PC-3 (cell line): ENCODE results near the gene KIF1C.

ENCODE experiments used
- CTCF ChIP-seq: fragments of 300-600 bp; sonication (generic); conservative IDR thresholded peaks from 2 replicates; pipeline ENCODE4 v1.5.1; 2017; ENCODE audit warnings: antibody characterized with exemption, low read depth, mild to moderate bottlenecking, low read length
- EZH2 ChIP-seq: fragments of 300-600 bp; sonication (generic); IDR thresholded peaks from one replicate; pipeline ENCODE4 v1.6.1; 2017; ENCODE audit warnings: antibody characterized with exemption, mild to moderate bottlenecking, low read length; ENCODE audit not compliant: unreplicated experiment
- EZH2phosphoT487 ChIP-seq: fragments of 300-600 bp; sonication (generic); IDR thresholded peaks from 2 replicates; pipeline ENCODE4 v1.6.1; 2018; ENCODE audit warnings: mild to moderate bottlenecking, antibody characterized with exemption, low read length, borderline replicate concordance

- no peak for TF ChIP-seq CTCF
- no peak for TF ChIP-seq EZH2
- TF ChIP-seq EZH2phosphoT487: no peak
Measured at GRCh38 chr17:5043524-5043923, 45.8 kb downstream of the KIF1C start.
